Epithelial cell of esophagus (primary cell): ENCODE data around the gene CLEC4A.
A peak's percentile ranks its signal among the peaks of the same experiment; 100 is the strongest.
"Not testable (repeated sequence)": the region's sequence is repeated elsewhere in the genome, so short reads cannot be mapped to it uniquely, and the experiment has no call there.

Source experiments
- DNase-seq: peaks from one replicate; pipeline ENCODE4 v3.0.0; 2010; ENCODE audit warnings: low read depth
- H3K4me3 ChIP-seq: 2 replicates; pipeline ENCODE4 v1.5.1; 2011; ENCODE audit warnings: mild to moderate bottlenecking, low read length, control low read depth
- CTCF ChIP-seq: IDR thresholded peaks from 2 replicates; pipeline ENCODE4 v1.5.1; 2011; ENCODE audit warnings: low read depth, mild to moderate bottlenecking, low read length, control low read depth, inconsistent platforms; ENCODE audit not compliant: insufficient read depth; ENCODE audit errors: missing control alignments

CLEC4A gene

GRCh38 chr12:8081251-8081920 is 42.0 kb upstream of the CLEC4A start:
- DNase-seq: peak; percentile 19
- no peak for TF ChIP-seq CTCF
- peak overlapping the region; percentile 94 for H3K4me3 ChIP-seq

- no peak for TF ChIP-seq CTCF
- H3K4me3 ChIP-seq: peak overlapping the region; percentile 94
- no peak for DNase-seq
Observed at GRCh38 chr12:8082808-8083100, 40.7 kb upstream of the CLEC4A start.

- H3K4me3 ChIP-seq, DNase-seq: not testable (repeated sequence)
Observed at GRCh38 chr12:8084351-8084750, 39.1 kb upstream of the CLEC4A start.

GRCh38 chr12:8087666-8088065 is 35.8 kb upstream of the CLEC4A start:
- DNase-seq: no peak
- no peak for TF ChIP-seq CTCF
- no peak overlapping the region for H3K4me3 ChIP-seq

- no peak for TF ChIP-seq CTCF
- no peak for DNase-seq
- H3K4me3 ChIP-seq: no peak overlapping the region
Observed at GRCh38 chr12:8088574-8088973, 34.8 kb upstream of the CLEC4A start.

- not testable (repeated sequence) for DNase-seq, H3K4me3 ChIP-seq
Observed at GRCh38 chr12:8089277-8089676, 34.1 kb upstream of the CLEC4A start.

GRCh38 chr12:8089716-8090115 is 33.7 kb upstream of the CLEC4A start:
- no peak for DNase-seq
- no peak for TF ChIP-seq CTCF
- H3K4me3 ChIP-seq: no peak overlapping the region

GRCh38 chr12:8093291-8093690 is 30.1 kb upstream of the CLEC4A start:
- DNase-seq: no peak
- no peak overlapping the region for H3K4me3 ChIP-seq
- TF ChIP-seq CTCF: no peak
